ENCODE results near the gene COA1. TPM values are rescaled to one million over a fixed set of nuclear protein-coding genes. Genes with fewer than 3 reads are reported as not detected.
A peak's percentile ranks its signal among the peaks of the same experiment; 100 is the strongest.

The COA1 gene
- total RNA-seq, 1 donor from 2014 or later: 192 TPM

DNA sequence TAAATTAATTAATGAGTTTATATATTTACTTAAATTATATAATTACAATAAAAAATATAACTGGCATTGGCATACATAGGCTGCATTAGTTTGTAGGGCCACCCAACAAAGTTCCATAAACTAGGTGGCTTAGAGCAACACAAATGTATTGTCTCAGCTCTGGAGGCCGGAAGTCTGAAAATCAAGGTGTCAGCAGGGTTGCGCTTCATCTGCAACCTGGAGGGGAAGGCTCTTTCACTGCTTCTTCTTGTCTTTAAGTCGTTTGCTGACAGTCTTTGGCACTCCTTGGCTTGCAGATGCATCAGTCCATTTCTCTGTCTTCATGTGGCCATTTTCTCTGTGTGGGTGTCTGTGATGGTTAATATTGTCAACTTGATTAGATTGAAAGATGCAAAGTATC, 23.1 kb upstream of the COA1 start:
- Histone ChIP-seq H3K27me3 (peaks cover 14% of the 10 kb centered on the region), H3K79me2 (ENCODE audit: low read depth) (no peaks in the 10 kb centered on the region), H2AFZ (replicated peaks) (no peak overlapping the region), H3K4me1 (peaks cover 7% of the 10 kb centered on the region), H3K27ac (no peak overlapping the region), H3K4me3 (no peak overlapping the region), H4K20me1 (ENCODE audit: low read depth) (no peaks in the 10 kb centered on the region), H3K9ac (no peak overlapping the region), H3F3A (ENCODE audit: low read depth) (peaks cover 3% of the 10 kb centered on the region), H3K4me2 (no peak overlapping the region), H3K9me3 (ENCODE audit: low read depth) (no peaks in the 10 kb centered on the region), H3K36me3 (no peaks in the 10 kb centered on the region)
- Mint-ChIP-seq H3K36me3 (no peaks in the 10 kb centered on the region), H3K4me3 (no peak overlapping the region), H3K9me3 (peaks cover 2% of the 10 kb centered on the region), H3K27me3 (ENCODE audit: insufficient read depth, low read depth) (peaks cover 10% of the 10 kb centered on the region), H3K27ac (no peak overlapping the region), H3K4me1 (peaks cover 6% of the 10 kb centered on the region)
- no peak for DNase-seq (ENCODE audit: low spot score)
- TF ChIP-seq EZH2phosphoT487 (IDR thresholded peaks at IDR 0.05) (no peak), EZH2 (IDR thresholded peaks at IDR 0.05) (no peak)
- TF ChIP-seq, protein P1, sequence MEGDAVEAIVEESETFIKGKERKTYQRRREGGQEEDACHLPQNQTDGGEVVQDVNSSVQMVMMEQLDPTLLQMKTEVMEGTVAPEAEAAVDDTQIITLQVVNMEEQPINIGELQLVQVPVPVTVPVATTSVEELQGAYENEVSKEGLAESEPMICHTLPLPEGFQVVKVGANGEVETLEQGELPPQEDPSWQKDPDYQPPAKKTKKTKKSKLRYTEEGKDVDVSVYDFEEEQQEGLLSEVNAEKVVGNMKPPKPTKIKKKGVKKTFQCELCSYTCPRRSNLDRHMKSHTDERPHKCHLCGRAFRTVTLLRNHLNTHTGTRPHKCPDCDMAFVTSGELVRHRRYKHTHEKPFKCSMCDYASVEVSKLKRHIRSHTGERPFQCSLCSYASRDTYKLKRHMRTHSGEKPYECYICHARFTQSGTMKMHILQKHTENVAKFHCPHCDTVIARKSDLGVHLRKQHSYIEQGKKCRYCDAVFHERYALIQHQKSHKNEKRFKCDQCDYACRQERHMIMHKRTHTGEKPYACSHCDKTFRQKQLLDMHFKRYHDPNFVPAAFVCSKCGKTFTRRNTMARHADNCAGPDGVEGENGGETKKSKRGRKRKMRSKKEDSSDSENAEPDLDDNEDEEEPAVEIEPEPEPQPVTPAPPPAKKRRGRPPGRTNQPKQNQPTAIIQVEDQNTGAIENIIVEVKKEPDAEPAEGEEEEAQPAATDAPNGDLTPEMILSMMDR (IDR thresholded peaks at IDR 0.05): no peak

DNA sequence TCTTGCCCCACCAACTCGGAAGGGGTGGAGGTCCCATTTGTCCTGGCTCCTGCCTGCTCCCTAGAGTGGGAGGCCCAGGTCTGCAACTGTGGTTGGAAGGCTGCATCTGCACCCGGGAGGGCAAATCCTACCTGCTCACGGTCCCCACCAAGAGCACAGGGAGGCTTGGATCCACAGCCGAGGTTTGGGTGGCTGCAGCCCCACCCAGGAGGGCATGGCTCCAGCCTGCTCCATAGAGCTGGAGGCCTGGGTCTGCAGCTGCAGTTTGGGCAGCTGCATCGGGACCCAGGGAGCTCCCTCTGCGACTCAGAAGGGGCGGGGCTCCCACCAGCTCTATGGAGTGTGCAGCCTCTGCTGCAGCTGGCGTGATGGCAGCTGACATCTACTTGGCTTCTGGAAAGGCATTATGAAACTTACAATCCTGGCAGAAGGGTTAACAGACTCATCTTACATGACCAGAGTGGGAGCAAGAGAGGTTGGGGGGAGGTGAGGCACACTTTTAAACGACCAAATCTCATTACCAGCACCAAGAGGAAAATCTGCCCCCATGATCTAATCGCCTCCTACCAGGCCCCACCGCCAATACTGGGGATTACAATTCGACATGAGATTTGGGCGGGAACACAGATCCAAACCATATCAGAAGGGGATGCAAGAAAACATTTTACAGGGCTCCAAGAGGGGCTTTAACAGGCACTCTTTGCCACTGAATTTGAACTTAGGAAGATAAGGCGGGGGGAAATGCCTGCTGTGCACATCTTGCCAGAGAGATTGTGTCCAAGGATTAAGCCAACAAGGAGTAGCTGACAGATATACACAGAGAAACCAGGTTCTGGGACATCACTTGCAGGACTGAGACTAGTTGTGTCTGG, 20.9 kb upstream of the COA1 start:
- H3K9ac ChIP-seq: no peak overlapping the region
- no peaks in the 10 kb centered on the region for H3F3A ChIP-seq (ENCODE audit: low read depth)
- H2AFZ ChIP-seq (replicated peaks): peak overlapping the region; percentile 90
- peak; percentile 47 for DNase-seq (ENCODE audit: low spot score)
- H3K4me1 ChIP-seq: peaks cover 7% of the 10 kb centered on the region
- H3K4me2 ChIP-seq: peak overlapping the region; percentile 31
- no peaks in the 10 kb centered on the region for H3K27me3 ChIP-seq
- no peak overlapping the region for H3K4me3 ChIP-seq
- no peaks in the 10 kb centered on the region for H3K9me3 ChIP-seq (ENCODE audit: low read depth)
- Mint-ChIP-seq H3K27me3 (ENCODE audit: insufficient read depth, low read depth) (peaks cover 8% of the 10 kb centered on the region), H3K4me3 (no peak overlapping the region), H3K36me3 (no peaks in the 10 kb centered on the region), H3K4me1 (peaks cover 6% of the 10 kb centered on the region), H3K27ac (no peak overlapping the region), H3K9me3 (peaks cover 2% of the 10 kb centered on the region)
- no peaks in the 10 kb centered on the region for H4K20me1 ChIP-seq (ENCODE audit: low read depth)
- no peak overlapping the region for H3K27ac ChIP-seq
- no peaks in the 10 kb centered on the region for H3K79me2 ChIP-seq (ENCODE audit: low read depth)
- TF ChIP-seq, protein P1 (IDR thresholded peaks at IDR 0.05): no peak
- TF ChIP-seq EZH2phosphoT487 (IDR thresholded peaks at IDR 0.05) (no peak), EZH2 (IDR thresholded peaks at IDR 0.05) (no peak)
- H3K36me3 ChIP-seq: no peaks in the 10 kb centered on the region

- Mint-ChIP-seq H3K4me3 (no peak overlapping the region), H3K27ac (no peak overlapping the region), H3K36me3 (no peaks in the 10 kb centered on the region), H3K9me3 (peaks cover 2% of the 10 kb centered on the region), H3K27me3 (ENCODE audit: insufficient read depth, low read depth) (peaks cover 8% of the 10 kb centered on the region), H3K4me1 (peaks cover 6% of the 10 kb centered on the region)
- no peak for DNase-seq (ENCODE audit: low spot score)
- H3K4me1 ChIP-seq: peaks cover 7% of the 10 kb centered on the region
- H3K79me2 ChIP-seq (ENCODE audit: low read depth): no peaks in the 10 kb centered on the region
- H3K27ac ChIP-seq: no peak overlapping the region
- H3K4me3 ChIP-seq: no peak overlapping the region
- H4K20me1 ChIP-seq (ENCODE audit: low read depth): no peaks in the 10 kb centered on the region
- H2AFZ ChIP-seq (replicated peaks): peak overlapping the region; percentile 90
- no peaks in the 10 kb centered on the region for H3K9me3 ChIP-seq (ENCODE audit: low read depth)
- H3K9ac ChIP-seq: no peak overlapping the region
- no peaks in the 10 kb centered on the region for H3K27me3 ChIP-seq
- TF ChIP-seq EZH2phosphoT487 (IDR thresholded peaks at IDR 0.05) (no peak), EZH2 (IDR thresholded peaks at IDR 0.05) (no peak)
- TF ChIP-seq, protein P1 (IDR thresholded peaks at IDR 0.05): no peak
- no peak overlapping the region for H3K4me2 ChIP-seq
- no peaks in the 10 kb centered on the region for H3K36me3 ChIP-seq
- no peaks in the 10 kb centered on the region for H3F3A ChIP-seq (ENCODE audit: low read depth)
These were observed 20.1 kb upstream of the COA1 start for GRCh38 chr7:43749383-43749940.
